Measurements from ENCODE around the gene FCN3.

DNA sequence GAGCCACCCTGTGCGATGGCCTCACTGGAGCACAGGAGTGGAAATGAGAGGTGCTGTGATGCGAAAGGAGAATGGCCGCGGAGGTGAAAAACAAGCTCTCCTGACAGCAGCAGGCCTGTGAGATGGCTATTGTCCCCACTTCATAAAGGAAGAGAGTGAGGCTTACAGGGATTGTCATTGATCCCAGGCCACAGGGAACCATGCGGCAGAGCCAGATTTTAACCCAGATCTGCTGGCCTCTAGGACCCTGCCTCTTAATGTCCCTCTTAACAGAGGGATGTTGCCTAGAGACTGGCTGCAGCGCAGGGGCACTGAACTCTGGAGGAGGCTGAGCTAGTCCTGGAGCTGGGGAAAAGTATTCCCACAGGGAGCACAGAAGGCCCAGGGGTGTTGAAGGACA lies 35.9 kb downstream of the FCN3 start:
- TF ChIP-seq, protein P1, sequence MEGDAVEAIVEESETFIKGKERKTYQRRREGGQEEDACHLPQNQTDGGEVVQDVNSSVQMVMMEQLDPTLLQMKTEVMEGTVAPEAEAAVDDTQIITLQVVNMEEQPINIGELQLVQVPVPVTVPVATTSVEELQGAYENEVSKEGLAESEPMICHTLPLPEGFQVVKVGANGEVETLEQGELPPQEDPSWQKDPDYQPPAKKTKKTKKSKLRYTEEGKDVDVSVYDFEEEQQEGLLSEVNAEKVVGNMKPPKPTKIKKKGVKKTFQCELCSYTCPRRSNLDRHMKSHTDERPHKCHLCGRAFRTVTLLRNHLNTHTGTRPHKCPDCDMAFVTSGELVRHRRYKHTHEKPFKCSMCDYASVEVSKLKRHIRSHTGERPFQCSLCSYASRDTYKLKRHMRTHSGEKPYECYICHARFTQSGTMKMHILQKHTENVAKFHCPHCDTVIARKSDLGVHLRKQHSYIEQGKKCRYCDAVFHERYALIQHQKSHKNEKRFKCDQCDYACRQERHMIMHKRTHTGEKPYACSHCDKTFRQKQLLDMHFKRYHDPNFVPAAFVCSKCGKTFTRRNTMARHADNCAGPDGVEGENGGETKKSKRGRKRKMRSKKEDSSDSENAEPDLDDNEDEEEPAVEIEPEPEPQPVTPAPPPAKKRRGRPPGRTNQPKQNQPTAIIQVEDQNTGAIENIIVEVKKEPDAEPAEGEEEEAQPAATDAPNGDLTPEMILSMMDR (IDR thresholded peaks at IDR 0.05; ENCODE audit: insufficient read depth, low read length, poor library complexity, severe bottlenecking), result no peak
- TF ChIP-seq EZH2phosphoT487 (conservative IDR thresholded peaks at IDR 0.05; ENCODE audit: low read length), result no peak

Data from SU-DHL-6 (cell line).